ENCODE data around the gene RASGRF1. TPM values are rescaled to one million over a fixed set of nuclear protein-coding genes. Genes with fewer than 3 reads are reported as not detected.

RASGRF1 gene
- total and polyA plus RNA-seq, 2 donors (not counting 1 experiment from before 2014, with no cell fraction given) = 0.09 TPM; not detected in 1

GRCh38 chr15:79130535-79131130 lies 40.1 kb upstream of the RASGRF1 start:
- TF ChIP-seq EZH2 (IDR thresholded peaks at IDR 0.05; ENCODE audit: low read length, missing control alignments) (no peak), CTCF (conservative IDR thresholded peaks at IDR 0.05 in 1 of 2, IDR thresholded peaks at IDR 0.05 in 1 of 2; ENCODE audit: low read depth in 1 of 2, low read length in 2 of 2) (no peak)
- Histone ChIP-seq H3K4me3 (replicated peaks in 1 of 4; ENCODE audit: control extremely low read depth in 1 of 4, insufficient read depth in 1 of 4, low read depth in 3 of 4, low read length in 4 of 4) (no peak overlapping the region), H3K36me3 (ENCODE audit: control insufficient read depth, insufficient read depth, low read length) (no peaks in the 10 kb centered on the region), H3K27me3 (ENCODE audit: control insufficient read depth, insufficient read depth, low read length) (no peaks in the 10 kb centered on the region), H3K4me2 (ENCODE audit: extremely low read depth, insufficient read depth, low read length) (no peak overlapping the region), H3K9ac (ENCODE audit: insufficient read depth, low read length) (no peak overlapping the region), H3K4me1 (ENCODE audit: control insufficient read depth, extremely low read depth, insufficient read depth, low read length) (no peaks in the 10 kb centered on the region), H4K20me1 (ENCODE audit: control insufficient read depth, extremely low read depth, insufficient read depth, low read length) (no peaks in the 10 kb centered on the region), H3K27ac (ENCODE audit: insufficient read depth, low read length) (no peak overlapping the region), H3K9me3 (ENCODE audit: control insufficient read depth, insufficient read depth, low read depth, low read length) (no peaks in the 10 kb centered on the region), H3K79me2 (ENCODE audit: control insufficient read depth, insufficient read depth, low read length) (no peaks in the 10 kb centered on the region), H2AFZ (ENCODE audit: low read length) (no peak overlapping the region)
- no peak for DNase-seq (ENCODE audit: low read depth in 2 of 2)

- Histone ChIP-seq H2AFZ (ENCODE audit: low read length) (no peak overlapping the region), H3K9me3 (ENCODE audit: control insufficient read depth, insufficient read depth, low read depth, low read length) (no peaks in the 10 kb centered on the region), H4K20me1 (ENCODE audit: control insufficient read depth, extremely low read depth, insufficient read depth, low read length) (no peaks in the 10 kb centered on the region), H3K4me1 (ENCODE audit: control insufficient read depth, extremely low read depth, insufficient read depth, low read length) (no peaks in the 10 kb centered on the region), H3K9ac (ENCODE audit: insufficient read depth, low read length) (no peak overlapping the region), H3K4me3 (replicated peaks in 1 of 4; ENCODE audit: control extremely low read depth in 1 of 4, insufficient read depth in 1 of 4, low read depth in 3 of 4, low read length in 4 of 4) (no peak overlapping the region), H3K36me3 (ENCODE audit: control insufficient read depth, insufficient read depth, low read length) (no peaks in the 10 kb centered on the region), H3K27ac (ENCODE audit: insufficient read depth, low read length) (no peak overlapping the region), H3K4me2 (ENCODE audit: extremely low read depth, insufficient read depth, low read length) (no peak overlapping the region), H3K79me2 (ENCODE audit: control insufficient read depth, insufficient read depth, low read length) (no peaks in the 10 kb centered on the region), H3K27me3 (ENCODE audit: control insufficient read depth, insufficient read depth, low read length) (no peaks in the 10 kb centered on the region)
- TF ChIP-seq CTCF (conservative IDR thresholded peaks at IDR 0.05 in 1 of 2, IDR thresholded peaks at IDR 0.05 in 1 of 2; ENCODE audit: low read depth in 1 of 2, low read length in 2 of 2) (no peak), EZH2 (IDR thresholded peaks at IDR 0.05; ENCODE audit: low read length, missing control alignments) (no peak)
- DNase-seq (ENCODE audit: low read depth in 2 of 2) = no peak
Measured at GRCh38 chr15:79129235-79129634, 38.7 kb upstream of the RASGRF1 start.

- Histone ChIP-seq H3K9ac (ENCODE audit: insufficient read depth, low read length) (no peak overlapping the region), H3K27me3 (ENCODE audit: control insufficient read depth, insufficient read depth, low read length) (no peaks in the 10 kb centered on the region), H2AFZ (ENCODE audit: low read length) (no peak overlapping the region), H3K4me1 (ENCODE audit: control insufficient read depth, extremely low read depth, insufficient read depth, low read length) (no peaks in the 10 kb centered on the region), H3K4me2 (ENCODE audit: extremely low read depth, insufficient read depth, low read length) (no peak overlapping the region), H3K9me3 (ENCODE audit: control insufficient read depth, insufficient read depth, low read depth, low read length) (no peaks in the 10 kb centered on the region), H3K4me3 (replicated peaks in 1 of 4; ENCODE audit: control extremely low read depth in 1 of 4, insufficient read depth in 1 of 4, low read depth in 3 of 4, low read length in 4 of 4) (no peak overlapping the region), H3K79me2 (ENCODE audit: control insufficient read depth, insufficient read depth, low read length) (no peaks in the 10 kb centered on the region), H3K27ac (ENCODE audit: insufficient read depth, low read length) (no peak overlapping the region), H3K36me3 (ENCODE audit: control insufficient read depth, insufficient read depth, low read length) (no peaks in the 10 kb centered on the region), H4K20me1 (ENCODE audit: control insufficient read depth, extremely low read depth, insufficient read depth, low read length) (no peaks in the 10 kb centered on the region)
- TF ChIP-seq EZH2 (IDR thresholded peaks at IDR 0.05; ENCODE audit: low read length, missing control alignments) (no peak), CTCF (conservative IDR thresholded peaks at IDR 0.05 in 1 of 2, IDR thresholded peaks at IDR 0.05 in 1 of 2; ENCODE audit: low read depth in 1 of 2, low read length in 2 of 2) (no peak)
- DNase-seq (ENCODE audit: low read depth in 2 of 2) = no peak
Measured at GRCh38 chr15:79128556-79128955, 38.0 kb upstream of the RASGRF1 start.
